GM23338 (cell line): ENCODE data around the gene PTPRE.

Experiments
- CREB1 ChIP-seq: fragments of 250-450 bp; sonication (Bioruptor Pico); IDR thresholded peaks from 2 replicates; pipeline ENCODE4 v1.5.0; 2020; ENCODE audit warnings: low read depth, mild to moderate bottlenecking, moderate library complexity
- CTCF ChIP-seq, 2 experiments: fragments of 200-600 bp in 1 of 2; sonication (generic) in 1 of 2; conservative IDR thresholded peaks; 2 replicates each; pipeline versions ENCODE4 v1.5.1 to v1.6.1; 2016 to 2017; ENCODE audit warnings: antibody characterized with exemption in 2 of 2, low read depth in 2 of 2, mild to moderate bottlenecking in 2 of 2, moderate library complexity in 1 of 2
- EZH2 ChIP-seq: fragments of 200-600 bp; sonication (generic); IDR thresholded peaks from one replicate; pipeline ENCODE4 v1.8.0; 2017; ENCODE audit warnings: antibody characterized with exemption, mild to moderate bottlenecking, low read depth; ENCODE audit not compliant: unreplicated experiment
- EZH2phosphoT487 ChIP-seq: fragments of 200-600 bp; sonication (generic); IDR thresholded peaks from one replicate; pipeline ENCODE4 v1.8.1; 2018; ENCODE audit warnings: antibody characterized with exemption; ENCODE audit not compliant: unreplicated experiment
- JUNB ChIP-seq: IDR thresholded peaks from one replicate; pipeline ENCODE4 v1.6.1; 2016; ENCODE audit warnings: antibody characterized with exemption; ENCODE audit not compliant: unreplicated experiment
- NANOG ChIP-seq: IDR thresholded peaks from 2 replicates; pipeline ENCODE4 v1.6.1; 2016; ENCODE audit warnings: antibody characterized with exemption, borderline replicate concordance
- POLR2AphosphoS5 ChIP-seq: IDR thresholded peaks from 2 replicates; pipeline ENCODE4 v1.6.1; 2016; ENCODE audit warnings: antibody characterized with exemption, low read depth
- REST ChIP-seq: IDR thresholded peaks from one replicate; pipeline ENCODE4 v1.6.1; 2018; ENCODE audit warnings: antibody characterized with exemption; ENCODE audit not compliant: unreplicated experiment
- ZNF114 ChIP-seq: fragments of 250-450 bp; sonication (Bioruptor Pico); IDR thresholded peaks from 2 replicates; pipeline ENCODE4 v1.5.0; 2020; ENCODE audit warnings: mild to moderate bottlenecking, moderate library complexity
- ZNF331 ChIP-seq: fragments of 250-450 bp; sonication (Bioruptor Pico); IDR thresholded peaks from 2 replicates; pipeline ENCODE4 v1.5.0; 2020; ENCODE audit warnings: low read depth, mild to moderate bottlenecking, moderate library complexity

GRCh38 chr10:128121750-128122412 is 215.0 kb downstream of the PTPRE start:
- TF ChIP-seq CTCF (conservative IDR thresholded peaks at IDR 0.05; ENCODE audit: low read depth in 2 of 2) (no peak), REST (no peak), EZH2phosphoT487 (no peak), JUNB (no peak), EZH2 (no peak), POLR2AphosphoS5 (no peak), CREB1 (CRISPR knock-in tag) (no peak), NANOG (no peak), ZNF331 (CRISPR knock-in tag) (no peak), ZNF114 (CRISPR knock-in tag) (no peak)
